Heart right ventricle (tissue), 16 donors: ENCODE measurements around the gene PRDM15. TPM values are rescaled to one million over a fixed set of nuclear protein-coding genes. Genes with fewer than 3 reads are reported as not detected.
A peak's percentile ranks its signal among the peaks of the same experiment; 100 is the strongest.

ENCODE experiments used
- ATAC-seq, 8 donors: fragments of 200-7000 bp; cut with Tn5 transposase; one replicate each; pipeline ENCODE4 v1.9.1; 2020; ENCODE audit warnings: mild to moderate bottlenecking in 8 of 8, moderate library complexity in 8 of 8, moderate number of reproducible peaks in 1 of 8
- DNase-seq, 2 donors: peaks; one replicate each; pipeline ENCODE4 v3.0.0-alpha.2; 2020
- H3K27ac ChIP-seq, 10 donors: fragments of 200-600 bp; sonication (generic) in 2 of 10; one replicate each; pipeline versions ENCODE4 v1.5.0 to v1.8.0; 2020 to 2022; ENCODE audit warnings: mild to moderate bottlenecking in 3 of 10
- H3K27me3 ChIP-seq, 7 donors: fragments of 200-600 bp; one replicate each; pipeline ENCODE4 v1.8.0; 2021 to 2022; ENCODE audit warnings: mild to moderate bottlenecking in 2 of 7
- H3K36me3 ChIP-seq, 9 donors: fragments of 200-600 bp; sonication (generic) in 1 of 9; one replicate each; pipeline versions ENCODE4 v1.5.0 to v1.8.0; 2020 to 2022; ENCODE audit warnings: mild to moderate bottlenecking in 2 of 9
- H3K4me1 ChIP-seq, 9 donors: fragments of 200-600 bp; sonication (generic) in 1 of 9; one replicate each; pipeline versions ENCODE4 v1.5.0 to v1.8.0; 2020 to 2022; ENCODE audit warnings: mild to moderate bottlenecking in 4 of 9
- H3K4me3 ChIP-seq, 10 donors: fragments of 200-600 bp; sonication (generic) in 2 of 10; one replicate each; pipeline versions ENCODE4 v1.5.0 to v1.8.0; 2020 to 2022; ENCODE audit warnings: mild to moderate bottlenecking in 7 of 10, moderate library complexity in 2 of 10
- H3K9me3 ChIP-seq, 11 donors: fragments of 200-600 bp in 10 of 11; sonication (generic) in 2 of 11; one replicate each; pipeline versions ENCODE4 v1.5.0 to v1.8.0; 2013 to 2022; ENCODE audit warnings: mild to moderate bottlenecking in 2 of 11, control low read depth in 1 of 11, moderate library complexity in 1 of 11
- CTCF ChIP-seq, 9 donors: fragments of 200-600 bp; sonication (generic) in 2 of 9; IDR thresholded peaks; one replicate each; pipeline versions ENCODE4 v1.5.0 to v1.8.0; 2021 to 2022; ENCODE audit warnings: antibody characterized with exemption in 9 of 9, mild to moderate bottlenecking in 5 of 9, moderate library complexity in 1 of 9
- WGBS, 2 donors: extraction: QIAGEN DNeasy Blood & Tissue Kit; methylation state at CpG; one replicate each; pipeline ENCODE4 v1.1.7; 2013; ENCODE audit warnings: inconsistent platforms in 1 of 2; 5-methylcytosine and 5-hydroxymethylcytosine counted together
- intact Hi-C, 10 donors: fragments of 100-400 bp; cut with DNase I; formaldehyde crosslinking; loops; one replicate each; pipeline versions ENCODE4 v1.11.1 to v1.14.2; 2022
- polyA plus RNA-seq, 2 donors: library from polyadenylated mRNA; stranded (reverse); fragments of 200-250 nt; gene quantifications; one replicate each; pipeline ENCODE4 v1.2.3, GENCODE V29; 2013
- total RNA-seq, 10 donors: library from RNA; stranded (reverse); fragmentation: NEBNext Ultra II Directional in 3 of 10; extraction: Animal tissue kit (Norgen Biotek cat#: 25700) in 3 of 10; gene quantifications; one replicate each; pipeline versions ENCODE4 v1.2.1 to v1.2.4, GENCODE V29; 2021 to 2023
- donor health status: Arrhythmogenic right ventricular cardiomyopathy.
- donor health status: ischemic (EF 13 %, LVEDD 7.1; RV severe dilation, severe dysfunction).
- donor health status: healthy with polysubstance abuse.
- donor health status: DM: no; HTN: yes; CAD: no.
- donor health status: DM: no; HTN: no; CAD: no.
- donor health status: ischemic (EF 25% LVEDD 6.9; RV normal size, moderate dysfunction).
- donor health status: ischemic (EF 25% LVEDD 5.7; RV mildly dilated, moderate dysfunction).
- donor health status: healthy.
- donor health status: DM: yes; HTN: yes; CAD: no.
- donor health status: Ischemic cardiomyopathy.
- donor health status: ischemic (EF 35%, LVEDD 5.7; RV mildly dilated, moderate dysfunction).
- donor health status: nonischemic (EF 11% LVEDD 7.7; RV severe dilation, severe dysfunction).
- donor health status: DM: yes; HTN: yes; CAD: no.
- donor health status: PGD.
- donor health status: ischemic (EF 29% LVEDD 5.4; RV normal size, mild dysfunction).
- donor health status: nonischemic (EF 23%, LVEDD 6.1; RV moderate dilation, normal function).

The PRDM15 gene
- total and polyA plus RNA-seq, 12 donors, result 1.0 to 5.8 (median 3.2) TPM

DNA sequence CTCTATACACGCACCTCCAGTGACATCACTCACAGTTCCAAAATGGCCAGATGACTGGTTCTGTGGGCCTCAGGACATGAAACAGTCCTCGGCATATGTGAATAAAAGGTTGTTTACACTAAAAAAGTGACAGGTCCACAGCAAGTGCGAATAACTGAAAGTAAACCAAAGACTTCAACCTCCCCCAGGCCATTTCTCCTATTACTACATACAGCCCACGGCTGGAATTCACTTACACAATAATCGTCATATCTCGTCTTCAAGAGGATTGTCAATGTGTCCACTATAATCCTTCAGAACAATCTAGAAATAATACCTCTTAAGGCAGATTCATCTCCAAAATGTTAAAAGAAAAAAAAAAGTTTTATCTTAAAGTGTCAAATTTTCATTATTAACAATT lies 1.9 kb upstream of the PRDM15 start:
- TF ChIP-seq CTCF (IDR thresholded peaks at IDR 0.05), result no peak
- no peak overlapping the region for H3K27ac ChIP-seq
- no peaks in the 10 kb centered on the region for H3K27me3 ChIP-seq
- no peak for ATAC-seq
- no peak for DNase-seq
- intact Hi-C loops, result loop anchor here in 1 of 10 donors (10.0 kb wide), 1 partner anchor 74 kb away; the partner anchor contains the start of gene C2CD2
- H3K4me3 ChIP-seq, result no peak overlapping the region
- H3K9me3 ChIP-seq, result no peaks in the 10 kb centered on the region
- H3K4me1 ChIP-seq, result peaks cover 0 to 20% (median 13%) of the 10 kb centered on the region in 9 donors
- no peaks in the 10 kb centered on the region for H3K36me3 ChIP-seq
- WGBS, 2 donors, result 95 to 97% methylated on average over 6 of the region's 6 CpGs

DNA sequence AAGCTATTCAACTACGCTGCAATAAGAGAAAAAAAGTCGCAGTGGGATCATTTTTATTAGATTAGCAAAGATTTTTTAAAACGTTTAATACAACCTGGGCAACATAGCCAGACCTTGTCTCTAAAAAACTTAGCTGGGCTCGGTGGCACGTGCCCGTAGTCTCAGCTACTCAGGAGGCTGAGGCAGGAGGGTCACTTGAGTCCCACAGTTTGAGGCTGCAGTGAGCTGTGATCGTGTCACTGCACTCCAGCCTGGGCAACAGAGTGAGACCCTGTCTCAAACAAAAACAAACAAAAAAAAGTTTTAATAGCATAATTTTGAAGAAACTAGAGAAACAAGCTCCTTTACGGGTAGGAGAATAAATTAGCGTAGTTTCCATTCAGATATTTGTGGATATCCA lies 1.0 kb upstream of the PRDM15 start:
- Histone ChIP-seq H3K4me1 (peaks cover 0 to 20% (median 13%) of the 10 kb centered on the region in 9 donors), H3K36me3 (no peaks in the 10 kb centered on the region), H3K27me3 (no peaks in the 10 kb centered on the region), H3K4me3 (peak overlapping the region in 6 of 10 donors; percentile 61 to 87 (median 67)), H3K9me3 (no peaks in the 10 kb centered on the region), H3K27ac (no peak overlapping the region)
- 90 to 92% methylated on average over 9 of the region's 9 CpGs for WGBS, 2 donors
- ATAC-seq (no peak), DNase-seq (no peak)
- intact Hi-C loops, result loop anchor here in 1 of 10 donors (10.0 kb wide), 1 partner anchor 75 kb away; the partner anchor contains the start of gene C2CD2
- no peak for TF ChIP-seq CTCF (IDR thresholded peaks at IDR 0.05)

GRCh38 chr21:41878831-41879189 lies 334 bp downstream of the PRDM15 start:
- Histone ChIP-seq H3K27me3 (no peaks in the 10 kb centered on the region), H3K9me3 (no peaks in the 10 kb centered on the region), H3K36me3 (no peaks in the 10 kb centered on the region), H3K4me1 (peaks cover 0 to 20% (median 13%) of the 10 kb centered on the region in 9 donors), H3K27ac (peak overlapping the region in 5 of 10 donors; percentile 56 to 94 (median 83)), H3K4me3 (peak overlapping the region in 9 of 10 donors; percentile 53 to 94 (median 79))
- WGBS, 2 donors, result 1% methylated on average over 14 to 65 of the region's 65 CpGs
- no peak for TF ChIP-seq CTCF (IDR thresholded peaks at IDR 0.05)
- DNase-seq, result peak; percentile 84 to 87
- ATAC-seq, result peak; percentile 11 to 77 (median 62)
- intact Hi-C loops, result loop anchor here in 2 of 10 donors (5.0 kb wide), 1 partner anchor 128 kb away; no protein-coding TSS in a partner anchor

- peak in 1 of 8 donors; percentile 32 for ATAC-seq
- no peak for DNase-seq
- intact Hi-C loops, result loop anchor here in 2 of 10 donors (5.0 kb wide), 1 partner anchor 129 kb away; no protein-coding TSS in a partner anchor
- H3K27me3 ChIP-seq, result no peaks in the 10 kb centered on the region
- peak overlapping the region; percentile 53 to 94 (median 78) for H3K4me3 ChIP-seq
- H3K27ac ChIP-seq, result peak overlapping the region in 7 of 10 donors; percentile 27 to 89 (median 56)
- TF ChIP-seq CTCF (IDR thresholded peaks at IDR 0.05), result no peak
- H3K9me3 ChIP-seq, result no peaks in the 10 kb centered on the region
- WGBS, 2 donors, result 0 to 1% methylated on average over 48 of the region's 48 CpGs
- no peaks in the 10 kb centered on the region for H3K36me3 ChIP-seq
- H3K4me1 ChIP-seq, result peaks cover 0 to 20% (median 13%) of the 10 kb centered on the region in 9 donors
Measured at GRCh38 chr21:41877901-41878830, 978 bp downstream of the PRDM15 start.
